ENCODE results near the gene RAB36. TPM values are rescaled to one million over a fixed set of nuclear protein-coding genes. Genes with fewer than 3 reads are reported as not detected.

RAB36 gene
- total RNA-seq, 1 experiment from 2014 or later: 1.4 TPM

DNA sequence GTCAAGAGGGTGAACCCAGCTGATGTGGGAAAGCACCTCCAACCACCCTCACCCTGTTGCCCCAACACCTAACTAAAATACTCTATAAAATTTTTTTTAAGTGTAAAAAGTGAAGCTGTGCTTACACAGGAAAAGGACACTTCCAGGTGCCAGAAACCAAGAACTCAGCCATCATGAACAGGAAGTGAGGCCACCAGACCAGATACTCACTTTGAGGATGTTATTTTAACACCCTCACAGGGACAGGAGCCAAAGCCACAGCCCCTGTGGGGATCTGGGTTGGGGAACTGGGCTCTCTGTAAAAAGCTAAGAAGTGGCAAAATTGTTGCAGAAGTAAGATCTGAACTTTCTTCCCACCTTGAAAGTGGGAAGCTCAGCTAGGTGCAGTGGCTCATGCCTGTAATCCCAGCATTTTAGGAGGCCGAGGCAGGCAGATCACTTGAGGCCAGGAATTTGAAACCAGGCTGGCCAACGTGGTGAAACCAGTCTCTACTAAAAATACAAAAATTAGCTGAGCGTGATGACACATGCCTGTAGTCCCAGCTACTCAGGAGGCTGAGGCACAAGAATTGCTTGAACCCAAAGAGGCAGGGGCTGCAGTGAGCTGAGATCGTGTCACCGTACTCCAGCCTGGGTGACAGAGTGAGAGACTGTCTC lies 7.2 kb upstream of the RAB36 start:
- Mint-ChIP-seq H3K27ac (peak overlapping the region in 1 of 3 experiments; percentile 31; a peak in 1 of 7 replicates), H3K27me3 (ENCODE audit: low read depth) (peaks cover 35% of the 10 kb centered on the region), H3K36me3 (ENCODE audit: insufficient read depth in 1 of 3, low read depth in 3 of 3) (no peaks in the 10 kb centered on the region), H3K4me3 (no peak overlapping the region), H3K9me3 (no peaks in the 10 kb centered on the region; a peak in 2 of 5 replicates), H3K4me1 (peaks cover 12 to 34% of the 10 kb centered on the region in 2 experiments)
- H3K4me1 ChIP-seq (ENCODE audit: insufficient read depth, low read length): no peaks in the 10 kb centered on the region; the same call in none of the 2 replicates
- H2BK15ac ChIP-seq (ENCODE audit: low read depth, low read length): no peak overlapping the region
- no peaks in the 10 kb centered on the region for H3K9me3 ChIP-seq (ENCODE audit: control insufficient read depth, low read depth, low read length)
- H3K23ac ChIP-seq (ENCODE audit: insufficient read length, low read depth, low read length): no peak overlapping the region
- H4K8ac ChIP-seq (replicated peaks; ENCODE audit: insufficient read length, low read depth, low read length): no peak overlapping the region
- H3K79me1 ChIP-seq (ENCODE audit: insufficient read depth, low read depth, low read length, poor library complexity, severe bottlenecking): no peaks in the 10 kb centered on the region
- H3K79me2 ChIP-seq (ENCODE audit: insufficient read depth, low read length): no peaks in the 10 kb centered on the region
- H4K20me1 ChIP-seq (ENCODE audit: control insufficient read depth, insufficient read depth, insufficient read length): no peaks in the 10 kb centered on the region
- H3K27ac ChIP-seq (ENCODE audit: insufficient read length, low read depth, low read length): no peak overlapping the region
- TF ChIP-seq, protein P1, sequence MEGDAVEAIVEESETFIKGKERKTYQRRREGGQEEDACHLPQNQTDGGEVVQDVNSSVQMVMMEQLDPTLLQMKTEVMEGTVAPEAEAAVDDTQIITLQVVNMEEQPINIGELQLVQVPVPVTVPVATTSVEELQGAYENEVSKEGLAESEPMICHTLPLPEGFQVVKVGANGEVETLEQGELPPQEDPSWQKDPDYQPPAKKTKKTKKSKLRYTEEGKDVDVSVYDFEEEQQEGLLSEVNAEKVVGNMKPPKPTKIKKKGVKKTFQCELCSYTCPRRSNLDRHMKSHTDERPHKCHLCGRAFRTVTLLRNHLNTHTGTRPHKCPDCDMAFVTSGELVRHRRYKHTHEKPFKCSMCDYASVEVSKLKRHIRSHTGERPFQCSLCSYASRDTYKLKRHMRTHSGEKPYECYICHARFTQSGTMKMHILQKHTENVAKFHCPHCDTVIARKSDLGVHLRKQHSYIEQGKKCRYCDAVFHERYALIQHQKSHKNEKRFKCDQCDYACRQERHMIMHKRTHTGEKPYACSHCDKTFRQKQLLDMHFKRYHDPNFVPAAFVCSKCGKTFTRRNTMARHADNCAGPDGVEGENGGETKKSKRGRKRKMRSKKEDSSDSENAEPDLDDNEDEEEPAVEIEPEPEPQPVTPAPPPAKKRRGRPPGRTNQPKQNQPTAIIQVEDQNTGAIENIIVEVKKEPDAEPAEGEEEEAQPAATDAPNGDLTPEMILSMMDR (conservative IDR thresholded peaks at IDR 0.05): no peak
- H3K23me2 ChIP-seq (ENCODE audit: insufficient read length, low read depth, low read length, poor library complexity, severe bottlenecking): no peaks in the 10 kb centered on the region
- H2BK12ac ChIP-seq (ENCODE audit: insufficient read length, low read depth, low read length): no peak overlapping the region
- no peak overlapping the region for H2AFZ ChIP-seq (ENCODE audit: low read length)
- no peak overlapping the region for H3K4ac ChIP-seq (ENCODE audit: low read depth, low read length)
- no peak overlapping the region for H4K5ac ChIP-seq (ENCODE audit: insufficient read length, low read depth, low read length)
- no peak overlapping the region for H3T11ph ChIP-seq (ENCODE audit: low read length)
- H2BK120ac ChIP-seq (ENCODE audit: low read depth, low read length, poor library complexity, severe bottlenecking): no peak overlapping the region
- no peak overlapping the region for H3K18ac ChIP-seq (ENCODE audit: insufficient read length, low read depth, low read length)
- H3K56ac ChIP-seq (ENCODE audit: insufficient read length, low read depth, low read length): no peak overlapping the region
- no peak overlapping the region for H2AK5ac ChIP-seq (ENCODE audit: insufficient read length, low read length)
- H2BK5ac ChIP-seq (ENCODE audit: insufficient read length, low read length): no peak overlapping the region
- no peaks in the 10 kb centered on the region for H3K27me3 ChIP-seq (ENCODE audit: insufficient read depth, low read length)
- no peak overlapping the region for H3K14ac ChIP-seq (ENCODE audit: insufficient read depth, low read length)
- no peak overlapping the region for H2BK20ac ChIP-seq (ENCODE audit: low read depth, low read length, poor library complexity, severe bottlenecking)
- no peak overlapping the region for H3K4me2 ChIP-seq (ENCODE audit: insufficient read depth, insufficient read length, low read length)
- DNase-seq: no peak
- no CpG with 5 or more reads among the region's 5 CpGs for WGBS (ENCODE audit: extremely low coverage, insufficient read length, low lambda C conversion rate)
- no peak overlapping the region for H4K91ac ChIP-seq (ENCODE audit: insufficient read length, low read depth, low read length)
- H3K9ac ChIP-seq (ENCODE audit: extremely low read depth, insufficient read length, low read length): no peak overlapping the region
